ENCODE results near the gene INPP4B.

Gene INPP4B

GRCh38 chr4:142846108-142846728 lies at the start of gene INPP4B:
TSS of gene INPP4B (minus strand) at chr4:142846301.
- Histone ChIP-seq H3K27ac (no peak within 1 kb of the TSS), H3K9me3 (no peaks in the 10 kb centered on the region), H3K4me2 (peak within 1 kb of the TSS; percentile 99), H3K27me3 (peaks cover 51% of the 10 kb centered on the region), H3K36me3 (no peaks in the 10 kb centered on the region), H3K4me3 (peak within 1 kb of the TSS; percentile 69), H4K20me1 (peaks cover 19% of the 10 kb centered on the region), H3K4me1 (peaks cover 18% of the 10 kb centered on the region), H3K9ac (peak within 1 kb of the TSS; percentile 34; the same call in 1 of the 2 replicates)
- TF ChIP-seq Cebpa-rat (IDR thresholded peaks at IDR 0.05) = no peak

- Histone ChIP-seq H3K4me2 (no peak overlapping the region), H4K20me1 (no peaks in the 10 kb centered on the region), H3K9ac (no peak overlapping the region), H3K27me3 (no peaks in the 10 kb centered on the region), H3K9me3 (peaks cover 20% of the 10 kb centered on the region), H3K27ac (no peak overlapping the region), H3K4me1 (no peaks in the 10 kb centered on the region), H3K4me3 (no peak overlapping the region), H3K36me3 (no peaks in the 10 kb centered on the region)
- TF ChIP-seq Cebpa-rat (IDR thresholded peaks at IDR 0.05) = no peak
Observed at GRCh38 chr4:142893012-142893411, 46.9 kb upstream of the INPP4B start.

- no peaks in the 10 kb centered on the region for H3K27me3 ChIP-seq
- no peak overlapping the region for H3K9ac ChIP-seq
- H3K27ac ChIP-seq = no peak overlapping the region
- no peaks in the 10 kb centered on the region for H3K36me3 ChIP-seq
- no peak overlapping the region for H3K4me2 ChIP-seq
- H3K4me3 ChIP-seq = no peak overlapping the region
- no peaks in the 10 kb centered on the region for H3K4me1 ChIP-seq
- TF ChIP-seq Cebpa-rat (IDR thresholded peaks at IDR 0.05) = no peak
- no peaks in the 10 kb centered on the region for H3K9me3 ChIP-seq
- H4K20me1 ChIP-seq = no peaks in the 10 kb centered on the region
Observed at GRCh38 chr4:142886566-142886965, 40.5 kb upstream of the INPP4B start.

GRCh38 chr4:142883040-142883832 lies 37.1 kb upstream of the INPP4B start:
- no peak for TF ChIP-seq Cebpa-rat (IDR thresholded peaks at IDR 0.05)
- Histone ChIP-seq H3K4me3 (no peak overlapping the region), H3K4me1 (no peaks in the 10 kb centered on the region), H4K20me1 (no peaks in the 10 kb centered on the region), H3K9me3 (no peaks in the 10 kb centered on the region), H3K9ac (no peak overlapping the region), H3K4me2 (no peak overlapping the region), H3K27ac (no peak overlapping the region), H3K36me3 (no peaks in the 10 kb centered on the region), H3K27me3 (no peaks in the 10 kb centered on the region)

GRCh38 chr4:142882159-142882558 lies 36.1 kb upstream of the INPP4B start:
- Histone ChIP-seq H3K9ac (no peak overlapping the region), H3K4me1 (no peaks in the 10 kb centered on the region), H3K4me3 (no peak overlapping the region), H3K36me3 (no peaks in the 10 kb centered on the region), H3K27ac (no peak overlapping the region), H3K4me2 (no peak overlapping the region), H3K27me3 (no peaks in the 10 kb centered on the region), H4K20me1 (no peaks in the 10 kb centered on the region), H3K9me3 (no peaks in the 10 kb centered on the region)
- no peak for TF ChIP-seq Cebpa-rat (IDR thresholded peaks at IDR 0.05)

- TF ChIP-seq Cebpa-rat (IDR thresholded peaks at IDR 0.05) = no peak
- no peaks in the 10 kb centered on the region for H4K20me1 ChIP-seq
Observed at GRCh38 chr4:142881331-142881730, 35.2 kb upstream of the INPP4B start.

GRCh38 chr4:142875117-142875516 lies 29.0 kb upstream of the INPP4B start:
- Histone ChIP-seq H3K4me2 (no peak overlapping the region), H3K4me3 (no peak overlapping the region), H3K27ac (no peak overlapping the region), H3K4me1 (no peaks in the 10 kb centered on the region), H3K36me3 (no peaks in the 10 kb centered on the region), H3K27me3 (no peaks in the 10 kb centered on the region), H3K9me3 (no peaks in the 10 kb centered on the region), H3K9ac (no peak overlapping the region), H4K20me1 (no peaks in the 10 kb centered on the region)
- no peak for TF ChIP-seq Cebpa-rat (IDR thresholded peaks at IDR 0.05)

More at GRCh38 chr4:142881331-142881730, 35.2 kb upstream of the INPP4B start:
- no peaks in the 10 kb centered on the region for H3K9me3 ChIP-seq
- no peaks in the 10 kb centered on the region for H3K27me3 ChIP-seq
- no peak overlapping the region for H3K4me3 ChIP-seq
- H3K4me1 ChIP-seq = no peaks in the 10 kb centered on the region
- no peak overlapping the region for H3K9ac ChIP-seq
- no peak overlapping the region for H3K4me2 ChIP-seq
- H3K27ac ChIP-seq = no peak overlapping the region
- no peaks in the 10 kb centered on the region for H3K36me3 ChIP-seq

GRCh38 chr4:142874684-142875083 lies 28.6 kb upstream of the INPP4B start:
- H3K9ac ChIP-seq = no peak overlapping the region
- no peak overlapping the region for H3K27ac ChIP-seq
- no peaks in the 10 kb centered on the region for H3K4me1 ChIP-seq
- no peaks in the 10 kb centered on the region for H3K27me3 ChIP-seq
- H3K4me3 ChIP-seq = no peak overlapping the region
- TF ChIP-seq Cebpa-rat (IDR thresholded peaks at IDR 0.05) = no peak
- H3K4me2 ChIP-seq = no peak overlapping the region
- no peaks in the 10 kb centered on the region for H3K36me3 ChIP-seq
- H4K20me1 ChIP-seq = no peaks in the 10 kb centered on the region
- no peaks in the 10 kb centered on the region for H3K9me3 ChIP-seq

- no peaks in the 10 kb centered on the region for H3K27me3 ChIP-seq
- H3K4me2 ChIP-seq = no peak overlapping the region
- no peaks in the 10 kb centered on the region for H3K36me3 ChIP-seq
- no peak overlapping the region for H3K27ac ChIP-seq
- no peaks in the 10 kb centered on the region for H3K9me3 ChIP-seq
- H3K4me3 ChIP-seq = no peak overlapping the region
- no peak for TF ChIP-seq Cebpa-rat (IDR thresholded peaks at IDR 0.05)
- H3K9ac ChIP-seq = no peak overlapping the region
- H4K20me1 ChIP-seq = no peaks in the 10 kb centered on the region
- H3K4me1 ChIP-seq = no peaks in the 10 kb centered on the region
Observed at GRCh38 chr4:142866685-142867084, 20.6 kb upstream of the INPP4B start.

- Histone ChIP-seq H3K4me1 (no peaks in the 10 kb centered on the region), H3K4me3 (no peak overlapping the region), H3K4me2 (no peak overlapping the region), H3K9me3 (no peaks in the 10 kb centered on the region), H3K36me3 (no peaks in the 10 kb centered on the region), H3K27ac (no peak overlapping the region), H3K27me3 (no peaks in the 10 kb centered on the region), H3K9ac (no peak overlapping the region), H4K20me1 (no peaks in the 10 kb centered on the region)
- no peak for TF ChIP-seq Cebpa-rat (IDR thresholded peaks at IDR 0.05)
Observed at GRCh38 chr4:142861351-142861750, 15.2 kb upstream of the INPP4B start.
